Measurements from ENCODE around the gene GAPVD1. TPM values are rescaled to one million over a fixed set of nuclear protein-coding genes. Genes with fewer than 3 reads are reported as not detected.

GAPVD1 gene
- total RNA-seq, 1 experiment from 2014 or later: 39.5 TPM

GRCh38 chr9:125317704-125318103, 56.1 kb downstream of the GAPVD1 start:
- Histone ChIP-seq H3K27me3 (ENCODE audit: insufficient read depth, low read length) (no peaks in the 10 kb centered on the region), H3K56ac (ENCODE audit: insufficient read length, low read depth, low read length) (no peak overlapping the region), H4K8ac (replicated peaks; ENCODE audit: insufficient read length, low read depth, low read length) (no peak overlapping the region), H4K20me1 (ENCODE audit: control insufficient read depth, insufficient read depth, insufficient read length) (no peaks in the 10 kb centered on the region), H2AFZ (ENCODE audit: low read length) (no peak overlapping the region), H3K4me2 (ENCODE audit: insufficient read depth, insufficient read length, low read length) (no peak overlapping the region), H3K18ac (ENCODE audit: insufficient read length, low read depth, low read length) (no peak overlapping the region), H3K9me3 (ENCODE audit: control insufficient read depth, low read depth, low read length) (no peaks in the 10 kb centered on the region), H3K79me2 (ENCODE audit: insufficient read depth, low read length) (no peaks in the 10 kb centered on the region), H3K9ac (ENCODE audit: extremely low read depth, insufficient read length, low read length) (no peak overlapping the region), H3K23ac (ENCODE audit: insufficient read length, low read depth, low read length) (no peak overlapping the region), H2BK5ac (ENCODE audit: insufficient read length, low read length) (no peak overlapping the region), H3K23me2 (ENCODE audit: insufficient read length, low read depth, low read length, poor library complexity, severe bottlenecking) (no peaks in the 10 kb centered on the region), H2AK5ac (ENCODE audit: insufficient read length, low read length) (no peak overlapping the region), H2BK120ac (ENCODE audit: low read depth, low read length, poor library complexity, severe bottlenecking) (no peak overlapping the region), H3T11ph (ENCODE audit: low read length) (no peak overlapping the region), H3K14ac (ENCODE audit: insufficient read depth, low read length) (no peak overlapping the region), H2BK15ac (ENCODE audit: low read depth, low read length) (no peak overlapping the region), H4K5ac (ENCODE audit: insufficient read length, low read depth, low read length) (no peak overlapping the region), H2BK20ac (ENCODE audit: low read depth, low read length, poor library complexity, severe bottlenecking) (no peak overlapping the region), H4K91ac (ENCODE audit: insufficient read length, low read depth, low read length) (no peak overlapping the region), H3K27ac (ENCODE audit: insufficient read length, low read depth, low read length) (no peak overlapping the region), H2BK12ac (ENCODE audit: insufficient read length, low read depth, low read length) (no peak overlapping the region), H3K4ac (ENCODE audit: low read depth, low read length) (no peak overlapping the region), H3K79me1 (ENCODE audit: insufficient read depth, low read depth, low read length, poor library complexity, severe bottlenecking) (no peaks in the 10 kb centered on the region), H3K4me1 (ENCODE audit: insufficient read depth, low read length) (no peaks in the 10 kb centered on the region)
- no peak for DNase-seq
- Mint-ChIP-seq H3K4me3 (no peak overlapping the region), H3K27ac (no peak overlapping the region), H3K9me3 (peaks cover 0 to 3% of the 10 kb centered on the region in 2 experiments; a peak in 1 of 5 replicates), H3K36me3 (ENCODE audit: insufficient read depth in 1 of 3, low read depth in 3 of 3) (peaks cover 33 to 50% (median 50%) of the 10 kb centered on the region in 3 experiments), H3K4me1 (peaks cover 5% of the 10 kb centered on the region in 2 experiments; a peak in 3 of 4 replicates), H3K27me3 (ENCODE audit: low read depth) (no peaks in the 10 kb centered on the region)
- no peak for TF ChIP-seq CTCF (conservative IDR thresholded peaks at IDR 0.05)
- WGBS (ENCODE audit: extremely low coverage, insufficient read length, low lambda C conversion rate): no CpG with 5 or more reads among the region's 3 CpGs

Measured in H9 (cell line).